ENCODE results near the gene PAK5.

Gene PAK5

DNA sequence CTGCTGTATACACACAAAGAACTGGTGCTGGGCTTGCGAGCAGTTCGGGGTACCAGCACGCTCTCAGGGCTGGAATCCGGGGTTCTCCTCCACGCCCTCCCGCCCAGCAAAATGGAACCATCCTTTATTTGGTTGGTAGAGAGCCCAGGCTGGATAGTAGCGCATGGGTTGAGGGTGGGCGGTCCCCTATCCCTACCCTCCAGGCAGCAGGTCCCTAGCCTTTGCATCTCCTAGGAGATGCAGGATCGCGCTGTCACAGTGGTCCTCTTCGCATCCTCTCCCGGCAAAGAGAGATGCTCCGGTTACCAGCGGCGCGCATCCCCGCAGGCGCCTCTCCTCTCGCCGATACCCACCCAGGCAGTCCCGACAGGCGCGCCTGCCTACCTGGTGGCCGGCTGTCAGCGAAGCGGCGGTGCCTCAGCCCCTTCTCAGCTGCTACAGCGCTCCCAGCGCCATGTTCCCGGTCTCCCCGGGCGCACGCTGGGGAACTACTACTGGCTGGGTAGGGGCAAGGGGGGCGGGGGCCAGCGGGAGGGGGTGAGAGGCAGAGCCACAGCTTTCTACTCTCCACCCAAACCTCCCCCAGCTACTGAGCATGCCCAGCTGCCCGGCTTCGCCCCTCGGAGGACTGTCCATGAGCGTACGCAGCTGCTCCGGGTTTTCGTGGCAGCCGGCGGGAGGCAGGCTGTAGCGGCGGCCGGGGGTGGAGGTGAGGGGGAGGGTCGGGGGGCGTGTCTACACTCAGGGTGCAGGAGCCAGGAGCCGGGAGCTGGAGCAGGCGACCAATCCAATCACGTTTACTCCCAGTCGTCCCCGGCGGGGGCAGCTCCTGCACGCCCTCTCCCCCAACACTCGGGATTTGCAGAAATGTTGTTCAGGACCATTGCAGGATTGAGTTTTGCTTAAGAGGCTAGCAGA, at the start of gene PAK5:
Gene PAK5 (minus strand): TSS at position 699 of the 918 bp plus-strand sequence. CDS start 194,748 bp downstream, outside the sequence.
- no peak for DNase-seq

DNA sequence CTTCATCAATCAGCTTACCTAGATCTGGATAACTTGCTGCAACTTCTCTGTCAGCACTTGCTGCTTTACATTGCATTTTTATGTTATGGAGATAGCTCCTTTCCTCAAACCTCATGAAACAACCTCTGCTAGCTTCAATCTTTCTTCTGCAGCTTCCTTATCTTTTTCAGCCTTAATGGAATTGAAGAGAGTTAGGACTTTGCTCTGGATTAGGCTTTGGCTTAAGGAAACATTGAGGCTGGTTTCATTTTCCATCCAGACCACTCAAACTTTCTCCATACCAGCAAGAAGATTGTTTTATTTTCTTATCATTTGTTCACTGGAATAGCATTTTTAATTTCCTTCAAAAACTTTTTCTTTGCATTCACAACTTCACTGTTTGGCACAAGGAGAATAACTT, 48.8 kb upstream of the PAK5 start:
- DNase-seq, result no peak

DNA sequence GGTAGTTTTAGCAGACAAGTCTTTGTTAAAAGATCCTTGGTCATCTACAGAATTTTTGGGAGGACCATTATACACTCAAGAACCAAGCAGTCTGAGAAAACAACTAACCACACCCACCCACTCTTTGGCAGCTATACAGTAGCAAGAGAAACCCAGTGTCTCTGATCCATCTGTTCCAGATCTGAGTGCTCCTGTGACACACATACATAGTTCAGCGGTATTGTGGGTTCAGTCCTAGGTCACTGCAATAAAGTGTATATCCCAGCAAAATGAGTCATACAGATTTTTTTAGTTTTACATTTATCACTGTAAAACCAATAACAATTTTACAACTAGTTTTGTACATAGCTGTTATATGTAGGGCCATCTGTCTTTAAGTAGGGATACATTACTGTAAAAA, 47.4 kb upstream of the PAK5 start:
- no peak for DNase-seq

DNA sequence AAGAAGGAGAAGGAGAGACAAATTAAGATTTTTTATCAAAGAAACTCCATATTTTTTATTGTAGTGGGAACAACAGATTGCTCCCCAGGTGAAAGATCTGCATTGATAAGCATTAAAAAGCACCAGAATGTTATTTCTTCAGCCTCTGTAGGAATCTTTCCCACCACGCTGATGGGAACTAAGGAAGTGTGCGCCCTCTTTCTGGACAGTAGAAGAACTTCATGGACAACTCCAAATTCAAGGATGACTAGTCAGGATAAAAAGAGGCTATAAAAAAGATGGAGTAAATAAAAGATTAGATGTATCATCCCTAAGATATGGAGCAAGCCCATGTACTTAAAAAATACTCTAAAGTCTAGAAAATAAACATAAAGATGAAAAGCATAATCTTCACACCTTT, 45.8 kb upstream of the PAK5 start:
- no peak for DNase-seq

DNA sequence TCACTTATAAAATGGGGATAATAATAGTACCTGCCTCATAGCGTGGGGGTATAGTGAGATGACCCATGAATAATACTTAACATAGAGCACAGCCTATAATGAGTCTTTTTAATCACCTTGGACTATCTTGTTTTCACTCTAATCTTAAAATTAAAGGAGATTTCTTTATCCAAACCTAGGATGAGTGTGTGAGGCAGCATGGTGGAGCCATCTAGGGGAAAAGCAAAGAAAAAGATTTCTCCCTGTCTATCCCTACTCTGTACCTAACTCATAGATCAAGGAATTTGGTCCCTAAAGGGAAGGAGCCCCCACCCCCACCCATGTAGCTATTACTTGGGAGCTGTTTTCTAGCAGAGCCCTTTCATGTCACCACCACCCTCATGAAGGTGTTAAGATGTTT, 45.2 kb upstream of the PAK5 start:
- DNase-seq, result no peak

DNA sequence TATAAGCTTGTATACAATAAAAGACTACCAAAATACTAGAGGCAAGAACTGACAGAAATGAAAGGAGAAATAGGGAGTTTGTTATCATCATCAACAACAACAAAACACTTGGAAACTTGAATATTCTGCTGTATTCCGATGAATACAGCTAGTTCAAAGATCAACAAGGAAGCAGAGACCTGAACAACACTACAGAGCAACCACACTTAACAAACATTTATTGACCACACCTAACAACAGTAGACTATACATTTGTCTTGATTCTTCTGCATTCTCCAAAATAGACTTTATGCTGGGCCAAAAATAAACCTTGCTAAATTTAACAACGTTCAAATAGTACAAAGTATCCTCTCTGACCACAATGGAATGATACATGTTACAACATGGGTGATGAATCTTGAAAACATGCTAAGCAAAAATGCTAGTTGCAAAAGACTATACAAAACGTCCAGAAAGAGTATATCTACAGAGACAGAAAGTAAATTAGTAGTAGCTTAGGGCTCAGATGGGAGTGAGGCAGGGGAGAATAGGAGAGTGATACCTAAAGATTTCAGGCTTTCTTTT, 39.1 kb upstream of the PAK5 start:
- no peak for DNase-seq

DNA sequence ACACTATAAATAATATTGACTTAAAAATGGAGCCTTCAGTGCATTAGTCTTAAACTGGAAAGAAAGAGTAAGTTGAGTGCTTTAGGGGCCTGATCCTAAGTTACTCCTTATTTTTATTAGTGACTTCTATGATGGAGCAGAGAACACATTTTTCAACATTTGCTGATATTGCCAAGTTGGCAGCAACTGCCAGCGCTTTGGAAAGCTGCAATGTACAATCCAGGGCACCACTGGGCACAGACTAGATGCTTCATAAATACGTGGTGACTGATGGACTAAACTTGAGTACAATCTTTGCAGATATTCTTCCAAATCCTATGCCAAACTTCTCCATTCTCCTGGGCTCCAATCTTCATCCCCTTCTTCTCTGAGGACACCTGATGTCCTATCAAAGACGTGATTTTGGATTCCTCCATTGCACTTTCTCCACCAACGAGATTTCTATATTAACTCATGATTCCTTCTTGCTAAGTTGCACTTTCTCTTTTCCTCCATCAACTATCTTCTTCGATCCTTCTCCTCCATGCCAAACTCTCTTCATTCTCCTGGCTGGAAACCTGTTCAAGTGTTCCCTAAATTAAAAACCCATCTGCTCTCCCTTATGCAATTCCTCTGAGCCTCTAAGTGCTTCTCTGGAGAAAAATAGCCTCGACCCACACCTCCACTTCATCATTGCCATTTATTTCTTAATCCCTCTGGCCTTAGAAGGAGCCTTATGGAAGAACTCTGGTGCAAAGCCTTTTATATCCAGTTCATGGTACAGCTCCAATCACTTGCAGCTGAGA, 28.5 kb upstream of the PAK5 start:
- no peak for DNase-seq

DNA sequence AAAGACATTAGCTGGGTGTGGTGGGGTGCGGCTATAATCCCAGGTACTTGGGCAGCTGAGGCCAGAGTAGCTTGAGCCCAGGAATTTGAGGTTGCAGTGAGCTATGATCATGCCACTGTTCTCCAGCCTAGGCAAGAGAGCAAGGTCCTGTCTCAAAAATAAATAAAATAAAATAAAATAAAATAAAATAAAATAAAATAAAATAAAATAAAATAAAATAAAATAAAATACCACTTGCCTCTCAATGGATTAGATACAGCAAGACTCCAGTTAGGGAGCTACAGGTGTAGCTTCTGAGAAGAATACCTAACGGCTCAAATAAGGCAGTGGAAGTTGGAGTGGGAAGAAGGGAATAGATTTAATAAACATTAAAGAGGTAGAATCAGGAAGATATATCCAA, 13.7 kb upstream of the PAK5 start:
- no peak for DNase-seq

DNA sequence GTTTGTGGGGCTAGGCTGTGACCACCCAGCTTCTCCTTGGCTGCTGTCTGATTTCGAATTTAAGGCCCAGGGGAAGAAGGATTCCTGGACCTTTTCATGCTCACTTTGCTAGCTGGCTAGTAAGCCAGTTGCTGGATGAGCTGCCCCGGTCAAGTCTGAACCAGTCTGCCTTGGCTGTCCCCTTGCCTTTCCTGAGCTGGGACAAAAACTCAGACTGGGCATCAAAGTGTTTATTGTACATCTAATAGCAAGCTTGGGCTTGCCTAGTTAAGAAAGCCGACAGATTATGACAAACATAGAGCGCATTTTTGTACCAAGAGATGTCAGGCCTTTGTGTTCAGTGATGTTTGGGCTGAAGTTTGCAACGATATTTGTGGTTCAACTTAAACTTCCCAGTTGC, 750 bp upstream of the PAK5 start:
- no peak for DNase-seq

DNA sequence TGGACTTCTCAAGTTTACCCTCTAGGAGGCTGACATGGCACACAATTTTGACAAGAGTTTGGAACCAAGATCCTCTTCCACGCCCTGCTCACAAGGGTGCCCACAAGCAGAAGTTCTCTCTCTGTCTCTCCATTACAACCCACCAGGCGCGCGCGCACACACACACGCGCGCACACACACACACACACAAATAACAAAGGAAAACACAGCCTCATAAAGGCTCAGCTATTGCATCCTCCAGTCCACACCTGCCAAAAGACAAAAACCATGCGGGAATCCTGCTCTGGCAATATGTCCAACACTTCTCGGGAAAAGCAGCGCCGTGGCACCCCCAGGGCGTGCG, 870 bp downstream of the PAK5 start:
- DNase-seq, result no peak

DNA sequence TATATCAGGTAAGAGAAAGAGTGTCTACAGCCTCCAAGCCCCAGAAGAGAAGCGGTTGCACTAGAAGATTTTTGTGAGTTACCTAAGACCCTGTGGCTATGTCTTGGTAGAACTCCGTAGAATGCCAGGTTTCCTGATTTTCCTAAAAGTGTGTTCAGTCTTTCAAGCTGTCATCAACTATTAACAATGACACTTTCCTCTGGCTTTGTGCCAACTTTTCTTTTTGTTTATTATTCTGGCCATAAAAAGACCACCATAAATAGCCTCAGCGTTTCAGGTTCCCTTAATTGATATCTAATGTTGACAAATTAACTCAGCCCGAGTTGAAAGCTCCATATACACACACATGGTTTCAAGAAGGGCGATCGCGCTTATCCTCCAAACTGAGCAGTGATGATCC, 1.2 kb downstream of the PAK5 start:
- DNase-seq, result no peak

DNA sequence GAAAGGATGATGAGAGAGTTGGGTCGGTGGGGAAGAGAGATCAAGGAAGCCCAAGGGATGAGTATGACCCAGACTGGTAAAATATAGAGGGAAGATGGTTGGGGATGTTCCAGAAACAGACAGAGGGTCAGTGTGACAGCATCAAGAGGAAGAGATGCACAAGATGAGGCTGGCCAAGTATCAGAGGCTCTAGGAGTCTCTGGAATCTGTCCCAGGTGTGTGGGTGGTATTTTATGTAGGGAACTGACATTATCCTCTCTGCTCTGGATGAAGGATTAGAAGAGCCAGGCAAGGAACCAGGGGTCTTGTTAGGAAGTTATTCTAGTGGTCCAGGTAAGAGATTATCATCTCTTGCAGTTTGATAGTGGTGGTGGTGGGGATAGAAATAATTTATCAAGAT, 3.6 kb downstream of the PAK5 start:
- no peak for DNase-seq

DNA sequence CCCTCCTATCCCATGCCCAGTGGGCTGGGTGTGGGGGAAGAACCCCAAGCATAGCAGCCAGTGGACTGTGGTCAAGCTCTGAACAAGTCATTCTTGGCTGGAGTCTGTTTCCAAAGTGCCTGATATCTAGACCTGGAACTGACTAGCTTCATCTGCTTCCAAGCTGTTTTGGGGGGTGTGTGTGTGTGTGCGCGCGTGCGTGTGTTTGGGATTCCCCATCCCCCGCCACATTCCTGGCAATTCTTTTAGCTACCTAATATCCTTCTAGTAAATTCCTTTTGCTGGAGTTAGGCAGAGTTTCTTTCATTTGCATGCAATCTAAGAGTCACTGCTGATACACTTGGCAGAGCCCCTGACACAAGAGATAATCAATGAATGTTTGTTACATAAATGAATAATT, 7.8 kb downstream of the PAK5 start:
- DNase-seq, result no peak

DNA sequence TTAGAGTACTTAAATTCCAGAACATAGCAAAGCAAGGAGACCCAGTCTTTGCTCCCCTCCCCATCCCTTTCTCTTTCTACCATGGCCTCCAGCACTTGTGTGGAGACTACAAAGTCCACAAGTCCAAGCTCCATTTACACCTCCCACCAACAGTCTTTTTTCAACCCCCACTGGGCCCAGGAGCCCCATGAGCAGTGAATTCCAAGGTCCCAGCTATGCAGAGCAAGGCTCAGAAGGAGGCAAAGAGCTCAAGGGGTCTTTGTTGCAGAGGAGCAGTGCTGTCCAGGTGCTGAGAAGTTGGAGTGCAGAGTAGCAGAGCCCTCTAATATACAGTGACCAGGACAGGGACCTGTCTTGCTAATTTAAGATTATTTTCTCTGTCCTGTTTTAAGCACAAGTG, 9.0 kb downstream of the PAK5 start:
- no peak for DNase-seq

DNA sequence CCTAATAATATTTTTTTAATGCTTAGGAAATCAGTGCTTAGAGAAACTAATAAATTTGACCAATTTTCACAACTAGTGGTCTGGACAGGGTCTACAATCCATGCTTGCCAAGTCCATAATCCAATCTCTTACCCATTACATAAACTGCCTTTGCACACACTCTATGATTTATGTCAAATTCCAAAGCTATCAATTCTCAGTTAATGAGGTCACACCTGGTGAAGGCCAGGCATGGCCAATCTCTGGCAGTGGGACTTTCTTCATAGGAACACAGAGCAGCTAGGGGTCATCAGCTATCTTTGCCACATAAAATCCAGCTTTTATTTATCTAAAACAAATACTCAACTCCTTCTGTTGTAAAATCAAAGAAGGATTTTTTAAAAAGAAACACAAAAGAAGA, 21.2 kb downstream of the PAK5 start:
- no peak for DNase-seq

DNA sequence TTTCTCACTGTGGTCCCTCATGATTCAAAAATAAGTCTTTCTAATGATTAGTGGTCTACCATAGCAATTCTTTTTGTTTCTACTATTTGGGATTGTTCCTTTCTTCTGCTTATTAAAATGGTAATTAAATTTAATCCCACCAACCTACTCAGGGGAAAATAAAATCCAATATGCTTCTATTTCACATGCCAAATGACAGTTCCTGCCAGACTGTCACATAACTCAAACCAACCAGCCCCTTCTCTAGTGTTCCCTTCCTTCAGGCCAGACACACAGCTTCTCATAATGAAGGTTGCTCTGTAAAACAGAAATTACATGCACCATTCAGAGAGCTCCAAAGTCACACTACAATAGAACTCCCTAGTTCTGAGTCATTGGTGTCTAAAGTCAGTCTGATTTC, 23.2 kb downstream of the PAK5 start:
- DNase-seq, result no peak

DNA sequence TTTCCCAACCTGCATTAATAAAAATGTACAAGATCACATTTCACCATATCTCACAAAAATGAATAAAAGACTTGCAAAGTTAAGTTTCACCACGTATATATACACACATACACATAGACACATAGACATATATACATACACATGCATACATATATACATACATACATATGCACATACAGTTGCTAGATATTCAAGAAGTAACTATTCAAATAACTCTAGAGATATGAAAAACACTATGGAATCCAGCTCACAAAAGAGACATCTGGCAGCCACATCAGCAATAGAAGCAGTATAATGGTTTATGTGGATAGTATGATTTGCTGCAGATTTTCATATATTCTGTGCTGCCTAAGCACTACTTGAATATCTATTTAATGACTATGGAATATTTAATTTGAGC, 28.1 kb downstream of the PAK5 start:
- no peak for DNase-seq

DNA sequence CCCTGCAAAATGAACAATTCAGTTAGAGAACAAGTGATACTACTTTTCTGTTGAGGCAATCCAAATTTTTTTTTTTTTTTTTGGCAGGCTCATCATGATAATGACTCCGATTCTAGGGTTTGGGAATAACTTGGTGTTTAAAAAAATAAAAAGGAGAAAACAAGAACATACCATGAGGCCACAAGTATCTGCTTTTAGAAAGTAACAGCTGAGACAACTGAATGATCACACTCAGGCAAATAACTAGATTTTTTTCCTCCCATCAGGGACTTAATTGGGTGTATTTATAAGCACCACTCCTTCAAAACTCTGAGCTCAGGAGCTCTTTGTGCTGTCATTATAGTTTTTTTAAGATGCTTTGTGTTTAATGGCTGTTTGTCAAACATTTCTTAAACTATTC, 29.6 kb downstream of the PAK5 start:
- no peak for DNase-seq

DNA sequence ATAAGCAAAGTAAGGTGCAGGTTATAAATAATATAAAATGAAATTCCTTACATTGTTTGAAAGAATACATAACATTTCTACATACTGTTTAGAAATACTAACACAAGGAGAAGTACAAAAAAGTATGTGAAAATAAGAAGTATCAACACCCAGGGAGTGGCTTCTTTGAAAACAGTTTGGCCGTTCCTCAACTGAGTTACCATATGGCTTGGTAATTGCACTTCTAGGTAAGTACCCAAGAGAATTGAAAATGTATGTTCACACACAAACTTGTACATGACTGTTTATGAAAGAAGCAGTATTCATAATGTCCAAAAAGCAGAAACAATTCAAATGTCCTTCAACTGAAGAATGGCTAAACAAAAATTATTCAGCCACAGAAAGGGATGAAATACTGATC, 30.7 kb downstream of the PAK5 start:
- no peak for DNase-seq

DNA sequence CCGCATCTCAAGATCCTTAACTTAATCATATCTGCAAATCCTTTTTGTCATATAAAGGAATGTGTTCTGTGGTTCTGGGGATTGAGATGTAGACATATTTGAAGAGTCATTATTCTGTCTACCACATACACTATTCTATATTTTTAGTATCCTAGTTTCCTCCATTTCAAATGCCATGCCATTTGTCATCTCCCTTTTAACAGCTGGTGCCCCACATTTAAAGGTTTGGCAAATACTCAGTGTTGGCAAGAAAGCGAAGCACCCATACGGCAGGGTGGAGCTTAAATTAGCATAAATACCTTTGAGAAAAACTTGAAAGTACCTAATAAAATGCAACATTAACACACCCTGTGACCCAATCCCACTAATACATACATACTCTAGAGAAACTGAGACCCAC, 31.7 kb downstream of the PAK5 start:
- DNase-seq, result no peak

DNA sequence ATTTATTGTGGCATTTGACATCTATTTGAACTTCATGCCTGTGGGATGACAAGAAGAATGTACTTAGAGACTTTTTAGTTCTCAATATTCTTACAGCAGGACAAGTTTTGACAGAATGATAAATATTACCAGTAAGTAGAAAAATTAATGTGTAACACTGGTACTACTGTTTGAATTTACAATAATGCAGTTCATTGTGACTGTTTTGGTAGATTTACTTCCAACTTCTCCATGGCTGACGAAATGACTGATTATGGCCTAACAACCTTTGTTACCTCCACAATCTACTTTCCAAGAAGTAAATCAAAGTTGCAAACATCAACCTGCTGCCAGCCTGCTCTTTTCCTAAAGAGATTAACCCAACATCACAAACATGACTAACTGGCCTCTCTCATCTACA, 38.5 kb downstream of the PAK5 start:
- no peak for DNase-seq

DNA sequence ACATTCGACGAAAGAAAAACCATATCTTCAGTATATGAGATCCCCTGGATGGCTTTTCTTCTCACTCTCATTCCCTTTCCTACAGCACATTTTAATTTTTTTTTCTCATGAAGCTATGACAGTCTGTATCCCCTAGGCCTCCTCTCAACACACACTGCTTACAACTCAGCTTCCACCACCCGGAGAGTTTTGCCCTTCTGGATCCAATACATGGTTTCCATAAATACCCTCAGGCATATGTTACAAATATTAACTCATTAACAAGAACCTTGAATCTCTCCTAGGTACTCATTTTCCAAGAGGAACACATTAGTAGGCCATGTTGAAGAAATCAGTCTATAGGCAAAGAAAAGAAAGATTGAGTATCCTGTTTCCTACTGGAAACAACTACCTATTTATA, 44.0 kb downstream of the PAK5 start:
- no peak for DNase-seq

DNA sequence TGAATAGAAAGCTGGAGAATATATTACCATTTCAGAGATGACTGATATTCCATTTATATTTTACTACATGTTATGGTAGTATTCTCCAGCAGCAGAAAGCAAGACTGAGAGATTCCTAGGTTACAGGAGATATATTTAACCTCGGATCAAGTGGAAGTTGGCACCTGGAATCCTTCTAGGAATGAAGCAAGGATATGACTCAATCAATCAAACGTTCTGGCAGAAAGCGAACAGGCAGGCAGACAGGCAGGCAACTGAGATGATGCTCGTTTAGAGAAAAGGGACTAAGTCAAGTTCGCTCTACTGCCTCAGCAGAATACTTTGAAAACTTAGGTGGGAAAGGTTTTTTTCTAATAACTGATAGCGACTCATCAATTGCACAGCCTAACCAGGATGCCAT, 46.2 kb downstream of the PAK5 start:
- DNase-seq, result no peak

DNA sequence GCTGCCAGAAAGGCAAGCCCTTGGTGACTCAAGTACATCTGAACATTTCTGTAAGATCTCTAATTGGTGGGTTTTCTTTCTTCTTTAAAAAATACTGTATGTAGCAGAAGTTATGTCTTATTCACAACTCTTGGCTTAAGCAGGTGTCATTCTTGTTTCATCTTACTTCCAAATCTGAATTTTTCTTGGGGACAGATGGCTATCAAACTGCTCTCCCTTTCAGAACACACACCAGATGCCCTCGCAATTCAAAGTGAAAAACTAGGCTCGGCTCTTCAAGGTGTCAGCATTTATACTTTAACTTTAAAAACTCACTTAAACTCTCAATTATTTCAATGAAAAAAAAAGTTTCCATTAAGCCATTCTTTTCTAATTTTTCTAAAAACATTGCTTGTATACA, 49.7 kb downstream of the PAK5 start:
- no peak for DNase-seq

All from NK-92 treated with Interleukin-12 subunit alpha and Interleukin-12 subunit beta, amount 100 ng/mL, for 24 hours (cell line).